Stimulated activated naive CD8-positive, alpha-beta T cell treated with anti-CD3 and anti-CD28 coated beads, Interleukin-15, Interleukin-2, amounts not matched to agents 100 U/mL and 50 U/mL, for 24 hours (primary cell): ENCODE measurements around the gene FANCF.

Source experiments
- ATAC-seq: fragments of 150-1000 bp; cut with Tn5 transposase; one replicate; pipeline ENCODE4 v1.10.0; 2021
- DNase-seq: peaks from one replicate; pipeline ENCODE4 v3.0.0; 2021

FANCF gene

GRCh38 chr11:22626573-22627239 is 1.1 kb upstream of the FANCF start:
- ATAC-seq (no peak), DNase-seq (no peak)

GRCh38 chr11:22624742-22625447 is 728 bp downstream of the FANCF start:
- peak; percentile 51 for ATAC-seq
- peak; percentile 68 for DNase-seq

- DNase-seq, result no peak
- no peak for ATAC-seq
These were observed 7.8 kb downstream of the FANCF start for GRCh38 chr11:22617868-22618267.

GRCh38 chr11:22603933-22604332 is 21.7 kb downstream of the FANCF start:
- ATAC-seq, result no peak

GRCh38 chr11:22602504-22602903 is 23.1 kb downstream of the FANCF start:
- no peak for DNase-seq
- ATAC-seq, result no peak

More at GRCh38 chr11:22603933-22604332, 21.7 kb downstream of the FANCF start:
- DNase-seq, result no peak

GRCh38 chr11:22599458-22599857 is 26.2 kb downstream of the FANCF start:
- DNase-seq, result no peak
- no peak for ATAC-seq

- DNase-seq, result no peak
- ATAC-seq, result no peak
These were observed 28.6 kb downstream of the FANCF start for GRCh38 chr11:22597062-22597461.

- ATAC-seq, result no peak
- DNase-seq, result no peak
These were observed 40.6 kb downstream of the FANCF start for GRCh38 chr11:22584976-22585375.

GRCh38 chr11:22583963-22584492 is 41.6 kb downstream of the FANCF start:
- no peak for DNase-seq
- ATAC-seq, result no peak

- DNase-seq (no peak), ATAC-seq (no peak)
These were observed 43.5 kb downstream of the FANCF start for GRCh38 chr11:22582151-22582410.

GRCh38 chr11:22581354-22582150 is 44.1 kb downstream of the FANCF start:
- DNase-seq, result no peak
- ATAC-seq, result no peak

GRCh38 chr11:22577854-22578253 is 47.8 kb downstream of the FANCF start:
- ATAC-seq (no peak), DNase-seq (no peak)
